Measurements from ENCODE around the gene JUNB.

- TF ChIP-seq TAF1 (IDR thresholded peaks at IDR 0.05; ENCODE audit: borderline replicate concordance, low read depth, low read length) (no peak), JUNB (IDR thresholded peaks at IDR 0.05) (no peak), CTCF (IDR thresholded peaks at IDR 0.05 in 2 of 3, conservative IDR thresholded peaks at IDR 0.05 in 1 of 3; ENCODE audit: control insufficient read depth in 2 of 3, extremely low read depth in 1 of 3, insufficient read depth in 1 of 3, low read depth in 3 of 3, low read length in 3 of 3) (no peak), PKNOX1 (IDR thresholded peaks at IDR 0.05) (peak; percentile 24; the same call in 1 of the 2 replicates), SP1 (IDR thresholded peaks at IDR 0.05; ENCODE audit: low read depth, low read length) (no peak)
- TF ChIP-seq, protein P1, sequence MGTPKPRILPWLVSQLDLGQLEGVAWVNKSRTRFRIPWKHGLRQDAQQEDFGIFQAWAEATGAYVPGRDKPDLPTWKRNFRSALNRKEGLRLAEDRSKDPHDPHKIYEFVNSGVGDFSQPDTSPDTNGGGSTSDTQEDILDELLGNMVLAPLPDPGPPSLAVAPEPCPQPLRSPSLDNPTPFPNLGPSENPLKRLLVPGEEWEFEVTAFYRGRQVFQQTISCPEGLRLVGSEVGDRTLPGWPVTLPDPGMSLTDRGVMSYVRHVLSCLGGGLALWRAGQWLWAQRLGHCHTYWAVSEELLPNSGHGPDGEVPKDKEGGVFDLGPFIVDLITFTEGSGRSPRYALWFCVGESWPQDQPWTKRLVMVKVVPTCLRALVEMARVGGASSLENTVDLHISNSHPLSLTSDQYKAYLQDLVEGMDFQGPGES (IDR thresholded peaks at IDR 0.05) = no peak
Measured at GRCh38 chr19:12784394-12784870, 6.9 kb upstream of the JUNB start.

Measured in GM12878 (cell line).